Effector memory CD4-positive, alpha-beta T cell (primary cell): ENCODE measurements around the gene EFHC1.

Source experiments
- DNase-seq, 3 donors: peaks; one replicate each; pipeline ENCODE4 v3.0.0-alpha.2; 2020
- H3K27ac ChIP-seq: 2 replicates; pipeline ENCODE4 v1.7.0; 2013; ENCODE audit warnings: mild to moderate bottlenecking, low read length, moderate library complexity; ENCODE audit not compliant: insufficient read depth, poor library complexity, severe bottlenecking
- H3K27me3 ChIP-seq: replicated peaks from 2 replicates; pipeline ENCODE4 v1.7.0; 2013; ENCODE audit warnings: mild to moderate bottlenecking, low read length; ENCODE audit not compliant: insufficient read depth, control insufficient read depth, poor library complexity, severe bottlenecking
- H3K36me3 ChIP-seq: 2 replicates; pipeline ENCODE4 v1.7.0; 2013; ENCODE audit warnings: mild to moderate bottlenecking, low read length, moderate library complexity; ENCODE audit not compliant: control insufficient read depth, insufficient read depth
- H3K4me1 ChIP-seq: 2 replicates; pipeline ENCODE4 v1.7.0; 2013; ENCODE audit warnings: low read length, mild to moderate bottlenecking; ENCODE audit not compliant: control insufficient read depth, insufficient read depth, poor library complexity, severe bottlenecking
- H3K4me3 ChIP-seq: 2 replicates; pipeline ENCODE4 v1.7.0; 2013; ENCODE audit warnings: low read length, low read depth, mild to moderate bottlenecking; ENCODE audit not compliant: insufficient read depth, poor library complexity, severe bottlenecking
- H3K9me3 ChIP-seq: 2 replicates; pipeline ENCODE4 v1.7.0; 2013; ENCODE audit warnings: mild to moderate bottlenecking, low read length, moderate library complexity; ENCODE audit not compliant: control insufficient read depth

Gene EFHC1

DNA sequence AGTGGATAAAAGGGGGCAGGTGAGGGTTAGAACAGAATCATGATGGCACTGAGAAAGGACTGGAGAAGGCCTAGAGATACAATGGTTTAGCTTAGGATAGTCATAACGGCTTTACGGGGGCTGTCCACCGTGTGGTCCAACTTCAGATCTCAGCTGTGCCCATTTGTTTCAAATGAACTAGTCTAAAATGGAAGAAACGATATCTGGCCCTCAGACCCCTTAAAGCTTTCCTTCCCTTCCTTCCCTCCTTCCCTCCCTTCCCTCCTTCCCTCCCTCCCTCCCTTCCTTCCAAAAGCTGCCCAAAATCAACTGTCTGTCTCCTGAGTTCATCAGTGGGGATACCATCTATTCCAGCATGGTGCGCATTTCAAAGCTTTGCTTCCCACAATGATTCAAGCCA lies 128.9 kb downstream of the EFHC1 start:
- Histone ChIP-seq H3K27me3 (no peaks in the 10 kb centered on the region), H3K27ac (no peak overlapping the region), H3K9me3 (no peaks in the 10 kb centered on the region), H3K36me3 (no peaks in the 10 kb centered on the region), H3K4me1 (no peaks in the 10 kb centered on the region), H3K4me3 (no peak overlapping the region)
- no peak for DNase-seq

DNA sequence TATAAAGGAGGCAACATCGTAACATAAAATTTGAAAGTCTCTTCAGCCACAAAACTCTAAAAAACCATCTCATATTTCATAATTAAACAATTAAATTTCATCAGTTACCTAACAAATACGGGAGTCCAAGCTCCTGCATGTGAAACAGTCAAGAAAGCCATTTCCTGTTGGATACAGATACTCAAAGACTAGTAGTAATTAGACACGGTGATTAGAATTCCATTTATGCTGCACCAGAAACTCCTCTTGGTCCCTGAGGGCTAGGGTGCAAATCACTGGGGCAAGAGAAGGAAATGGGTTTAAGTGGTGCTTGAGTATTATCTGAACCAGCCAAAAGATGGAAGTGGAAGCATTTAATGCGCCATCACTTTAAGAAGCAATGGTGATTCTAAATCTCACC lies 129.3 kb downstream of the EFHC1 start:
- H3K27ac ChIP-seq = no peak overlapping the region
- no peaks in the 10 kb centered on the region for H3K36me3 ChIP-seq
- no peaks in the 10 kb centered on the region for H3K9me3 ChIP-seq
- no peaks in the 10 kb centered on the region for H3K4me1 ChIP-seq
- no peak for DNase-seq
- no peak overlapping the region for H3K4me3 ChIP-seq
- no peaks in the 10 kb centered on the region for H3K27me3 ChIP-seq

DNA sequence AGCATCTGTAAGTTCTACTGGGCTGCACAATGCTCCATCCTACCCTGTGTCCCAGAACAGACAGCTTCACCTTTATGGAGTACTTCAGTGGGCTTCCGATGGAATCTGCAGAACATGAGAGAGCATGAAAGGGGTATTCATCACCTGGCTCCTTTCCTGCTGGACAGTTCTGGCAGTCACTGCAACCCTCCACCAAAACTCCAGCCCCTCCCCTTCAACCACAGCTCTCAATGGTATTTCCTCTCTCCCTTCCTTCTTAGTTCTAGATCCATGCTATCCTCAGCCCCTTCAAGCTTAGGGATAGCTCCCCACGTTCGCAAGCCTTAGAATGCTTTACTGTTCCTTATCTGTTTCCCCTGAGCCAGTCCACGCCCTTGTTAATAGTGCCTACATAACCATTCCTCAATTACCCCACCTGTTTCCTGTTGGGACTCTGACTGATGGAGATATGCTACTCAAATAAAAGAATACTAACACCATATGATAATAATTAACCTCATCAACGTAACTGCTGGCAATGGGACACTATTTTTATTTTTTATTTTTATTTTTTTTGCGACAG lies 130.0 kb downstream of the EFHC1 start:
- H3K9me3 ChIP-seq = no peaks in the 10 kb centered on the region
- H3K27me3 ChIP-seq = no peaks in the 10 kb centered on the region
- H3K36me3 ChIP-seq = no peaks in the 10 kb centered on the region
- DNase-seq = no peak
- H3K4me1 ChIP-seq = no peaks in the 10 kb centered on the region
- no peak overlapping the region for H3K4me3 ChIP-seq
- no peak overlapping the region for H3K27ac ChIP-seq

DNA sequence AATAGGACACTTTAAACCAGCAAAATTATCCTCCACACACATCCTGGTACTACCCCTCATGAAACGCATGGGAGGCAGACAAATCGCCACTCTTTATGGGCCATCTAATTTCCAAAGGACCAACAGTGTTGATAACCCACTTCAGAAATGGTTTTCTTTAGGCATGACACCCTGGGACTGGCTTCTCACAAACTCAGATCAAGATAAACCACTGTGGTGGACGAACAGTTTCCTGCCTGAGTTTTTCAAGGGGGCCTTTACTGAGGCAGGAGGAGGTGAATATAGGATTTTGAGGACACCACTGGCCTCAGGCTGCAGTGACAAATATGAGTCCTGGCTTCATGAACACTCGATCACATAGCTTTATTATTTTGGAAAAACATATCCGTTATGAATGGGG lies 130.7 kb downstream of the EFHC1 start:
- H3K27me3 ChIP-seq = no peaks in the 10 kb centered on the region
- H3K9me3 ChIP-seq = no peaks in the 10 kb centered on the region
- no peaks in the 10 kb centered on the region for H3K36me3 ChIP-seq
- DNase-seq = no peak
- no peak overlapping the region for H3K4me3 ChIP-seq
- no peaks in the 10 kb centered on the region for H3K4me1 ChIP-seq
- no peak overlapping the region for H3K27ac ChIP-seq

DNA sequence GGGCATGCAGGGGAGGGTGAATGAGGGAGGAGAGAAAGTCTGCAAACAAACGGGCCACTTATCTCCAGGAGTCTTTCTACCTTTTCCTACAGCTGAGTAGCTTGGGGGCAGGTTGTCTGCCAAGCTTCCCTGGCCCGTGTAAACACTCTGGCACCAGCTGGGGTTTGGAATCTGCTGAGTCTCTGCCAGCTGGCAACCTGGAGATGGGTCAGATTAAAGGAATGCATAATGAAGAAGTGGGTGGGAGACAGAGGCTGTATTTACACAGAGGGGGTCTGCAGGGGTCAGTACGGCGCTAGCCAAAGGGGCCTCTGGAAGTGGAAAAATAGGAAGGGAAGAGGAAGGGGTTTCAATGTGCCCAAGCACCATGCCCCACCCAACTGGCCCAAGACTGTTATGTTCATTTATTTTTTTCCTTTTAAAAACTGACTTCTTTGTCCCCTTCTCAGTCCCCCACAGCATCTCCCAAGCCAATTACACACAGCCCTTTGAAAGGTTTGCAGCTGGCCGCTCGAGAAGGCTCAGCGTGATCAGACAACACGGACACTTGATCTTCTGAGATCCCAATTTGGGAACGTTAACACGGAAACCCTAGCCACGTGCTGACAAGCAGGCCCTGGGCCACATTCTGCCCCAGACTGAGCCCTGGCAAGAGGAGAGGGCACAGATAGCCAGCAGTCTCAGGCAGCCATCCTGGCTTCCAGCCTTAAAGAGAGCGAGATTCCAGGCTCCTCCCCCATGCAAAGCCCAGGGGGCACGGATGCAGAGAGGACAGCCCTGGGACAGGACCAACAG lies 131.5 kb downstream of the EFHC1 start:
- no peaks in the 10 kb centered on the region for H3K9me3 ChIP-seq
- H3K36me3 ChIP-seq = no peaks in the 10 kb centered on the region
- H3K27ac ChIP-seq = no peak overlapping the region
- H3K27me3 ChIP-seq = no peaks in the 10 kb centered on the region
- H3K4me1 ChIP-seq = no peaks in the 10 kb centered on the region
- H3K4me3 ChIP-seq = no peak overlapping the region
- no peak for DNase-seq

DNA sequence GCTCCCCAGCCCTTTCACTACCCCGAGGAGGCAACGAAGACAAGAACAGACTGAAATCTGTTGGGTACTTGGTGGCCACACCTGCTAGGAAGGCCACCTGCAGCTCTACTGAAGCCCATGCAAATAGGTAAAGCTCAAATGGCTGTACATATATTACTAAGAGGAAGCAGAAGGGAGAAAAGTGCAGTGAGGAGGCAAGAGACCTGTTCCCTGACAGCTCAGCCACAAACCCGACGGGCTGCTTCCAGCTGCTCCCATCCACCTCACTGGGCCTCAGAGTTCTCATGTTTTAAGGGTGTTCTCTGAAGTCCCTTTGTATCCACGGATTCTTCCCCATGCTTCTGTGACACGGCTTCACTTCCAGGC lies 132.1 kb downstream of the EFHC1 start:
- H3K36me3 ChIP-seq = no peaks in the 10 kb centered on the region
- no peak overlapping the region for H3K4me3 ChIP-seq
- H3K27ac ChIP-seq = no peak overlapping the region
- H3K27me3 ChIP-seq = no peaks in the 10 kb centered on the region
- no peak for DNase-seq
- no peaks in the 10 kb centered on the region for H3K4me1 ChIP-seq
- H3K9me3 ChIP-seq = no peaks in the 10 kb centered on the region

DNA sequence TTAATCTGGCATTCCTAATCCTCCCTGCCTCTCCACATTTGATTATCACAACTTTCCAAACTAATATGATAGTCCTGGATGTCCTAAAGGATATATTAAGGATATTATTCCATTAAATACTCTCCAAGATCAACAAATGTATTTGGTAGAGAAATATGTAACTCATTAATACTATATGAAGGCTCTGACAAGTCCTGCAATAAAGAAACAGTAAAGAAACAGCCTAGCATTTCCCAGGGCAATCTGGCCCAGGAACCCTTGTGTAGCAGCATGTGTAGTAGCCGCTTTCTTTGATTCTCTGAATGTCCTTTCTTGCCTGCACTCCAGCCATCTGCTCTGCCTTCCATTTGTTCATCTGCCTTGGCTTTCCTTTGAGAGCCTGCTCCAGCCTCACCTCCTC lies 133.0 kb downstream of the EFHC1 start:
- Histone ChIP-seq H3K27me3 (no peaks in the 10 kb centered on the region), H3K36me3 (no peaks in the 10 kb centered on the region), H3K9me3 (no peaks in the 10 kb centered on the region), H3K4me1 (no peaks in the 10 kb centered on the region), H3K27ac (no peak overlapping the region), H3K4me3 (no peak overlapping the region)
- DNase-seq = no peak

DNA sequence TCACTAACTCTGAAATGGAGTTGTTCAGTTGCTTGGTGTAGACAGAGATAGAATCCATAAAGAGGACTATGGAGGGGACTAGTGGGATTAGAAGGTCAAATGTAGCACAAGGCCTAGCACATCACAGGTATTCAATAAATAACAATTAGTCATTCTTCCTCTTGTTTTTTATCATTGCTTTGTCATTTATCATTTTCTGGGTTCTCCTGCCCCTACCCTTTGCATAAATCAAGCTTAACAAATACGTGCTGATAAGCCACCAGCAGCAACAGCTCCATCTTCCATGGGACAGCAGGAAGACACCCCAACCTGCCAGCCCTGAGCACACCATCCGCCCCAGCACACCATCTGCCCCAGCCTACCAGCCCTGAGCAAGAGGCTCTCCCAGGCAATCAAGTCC lies 133.6 kb downstream of the EFHC1 start:
- Histone ChIP-seq H3K4me1 (no peaks in the 10 kb centered on the region), H3K27ac (no peak overlapping the region), H3K36me3 (no peaks in the 10 kb centered on the region), H3K9me3 (no peaks in the 10 kb centered on the region), H3K27me3 (no peaks in the 10 kb centered on the region), H3K4me3 (no peak overlapping the region)
- no peak for DNase-seq

DNA sequence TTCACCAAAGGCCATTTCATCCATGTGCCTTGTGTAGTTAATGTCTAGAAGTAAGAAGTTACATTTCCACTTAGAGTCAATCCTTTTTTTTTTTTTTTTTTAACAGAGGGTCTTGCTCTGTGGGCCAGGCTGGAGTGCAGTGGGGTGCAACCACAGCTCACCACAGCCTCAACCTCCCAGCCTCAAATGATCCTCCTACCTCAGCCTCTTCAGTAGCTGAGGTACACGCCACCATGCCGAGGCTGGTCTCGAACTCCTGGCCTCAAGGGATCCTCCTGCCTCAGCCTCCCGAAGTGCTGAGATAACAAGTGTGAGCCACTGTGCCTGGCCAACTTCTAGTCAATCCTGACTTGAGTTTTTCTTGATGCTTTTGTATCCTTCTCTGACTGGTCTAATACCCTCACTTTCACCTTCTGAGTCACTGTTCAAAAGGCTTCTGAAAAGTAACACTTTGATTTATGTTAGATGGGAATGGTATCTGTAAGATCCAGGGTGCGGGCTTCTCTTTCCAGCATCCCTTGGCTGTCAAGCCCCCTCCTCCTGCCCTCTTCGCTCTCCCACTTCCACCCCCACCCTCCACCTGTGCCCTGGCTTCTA lies 134.6 kb downstream of the EFHC1 start:
- Histone ChIP-seq H3K27ac (no peak overlapping the region), H3K4me1 (no peaks in the 10 kb centered on the region), H3K9me3 (no peaks in the 10 kb centered on the region), H3K27me3 (no peaks in the 10 kb centered on the region), H3K4me3 (no peak overlapping the region), H3K36me3 (no peaks in the 10 kb centered on the region)
- no peak for DNase-seq

DNA sequence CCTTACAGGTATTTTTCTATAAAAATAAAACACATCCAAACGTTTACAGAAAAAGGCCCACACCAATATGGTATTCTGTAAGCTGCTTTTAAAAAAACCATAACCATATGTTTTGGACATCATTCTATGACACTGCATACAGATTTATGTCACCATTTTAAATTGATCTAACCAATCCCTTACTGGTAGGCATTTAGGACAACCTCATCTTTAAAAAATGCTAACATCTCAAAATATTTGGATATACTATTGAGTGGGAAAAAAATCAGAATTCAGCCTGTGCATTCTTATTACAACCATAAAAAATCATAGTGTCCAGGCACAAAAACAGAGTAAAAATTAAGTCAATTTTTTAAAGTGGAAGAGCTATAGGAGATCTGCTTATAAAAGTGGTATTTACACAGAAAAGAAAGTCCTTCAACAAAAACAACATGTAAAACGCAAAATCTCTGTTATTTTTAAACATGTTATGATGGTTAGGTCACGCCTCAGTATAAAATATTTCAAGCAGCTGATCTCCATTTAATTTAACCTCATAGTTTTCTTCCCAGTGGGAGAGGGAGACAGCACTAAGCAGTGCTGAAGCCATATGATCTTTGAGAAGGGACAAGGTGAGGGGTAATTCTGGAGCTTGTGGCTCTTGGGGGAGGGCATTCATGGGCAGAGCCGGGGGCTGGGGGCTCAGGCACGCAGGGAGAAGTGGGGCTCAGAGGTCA lies 135.5 kb downstream of the EFHC1 start:
- Histone ChIP-seq H3K27me3 (no peaks in the 10 kb centered on the region), H3K4me1 (no peaks in the 10 kb centered on the region), H3K4me3 (no peak overlapping the region), H3K9me3 (no peaks in the 10 kb centered on the region), H3K27ac (no peak overlapping the region), H3K36me3 (no peaks in the 10 kb centered on the region)
- no peak for DNase-seq
